Suprapubic skin (tissue), 3 donors: ENCODE data around the gene NAPG.

Experiments used
- POLR2AphosphoS5 ChIP-seq, 3 donors: sonication (generic); formaldehyde crosslinking; IDR thresholded peaks; one replicate each; pipeline ENCODE4 v1.6.1; 2017; ENCODE audit warnings: antibody characterized with exemption in 3 of 3
- TF ChIP-seq, protein P1 (sequence below), 2 donors: fragments of 200-600 bp in 1 of 2; fragments of 450-650 bp in 1 of 2; sonication (generic) in 1 of 2; IDR thresholded peaks; one replicate each; pipeline ENCODE4 v1.5.1; 2016 to 2019; ENCODE audit warnings: antibody characterized with exemption in 2 of 2, mild to moderate bottlenecking in 1 of 2, moderate library complexity in 1 of 2

DNA sequence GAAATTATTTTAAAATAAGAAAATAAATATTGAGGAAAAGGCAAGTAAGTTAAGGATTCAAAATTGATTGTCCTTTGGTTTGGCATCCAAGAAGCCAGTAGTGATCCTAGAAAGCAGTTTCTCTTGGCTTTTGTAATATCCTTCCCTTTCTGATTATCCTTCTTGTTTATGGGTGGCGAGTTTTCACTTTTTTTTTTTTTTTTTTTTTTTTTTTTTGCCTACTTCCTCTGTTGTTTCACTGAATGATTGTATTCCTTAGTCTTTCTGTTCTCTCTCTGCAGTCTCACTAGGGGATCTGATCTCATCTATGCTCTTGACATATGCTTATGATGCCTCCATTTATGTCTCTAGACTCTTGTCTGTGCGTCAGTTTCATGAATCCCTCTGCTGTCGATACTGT lies 4.2 kb downstream of the NAPG start:
- no peak for TF ChIP-seq POLR2AphosphoS5 (IDR thresholded peaks at IDR 0.05)
- TF ChIP-seq, protein P1, sequence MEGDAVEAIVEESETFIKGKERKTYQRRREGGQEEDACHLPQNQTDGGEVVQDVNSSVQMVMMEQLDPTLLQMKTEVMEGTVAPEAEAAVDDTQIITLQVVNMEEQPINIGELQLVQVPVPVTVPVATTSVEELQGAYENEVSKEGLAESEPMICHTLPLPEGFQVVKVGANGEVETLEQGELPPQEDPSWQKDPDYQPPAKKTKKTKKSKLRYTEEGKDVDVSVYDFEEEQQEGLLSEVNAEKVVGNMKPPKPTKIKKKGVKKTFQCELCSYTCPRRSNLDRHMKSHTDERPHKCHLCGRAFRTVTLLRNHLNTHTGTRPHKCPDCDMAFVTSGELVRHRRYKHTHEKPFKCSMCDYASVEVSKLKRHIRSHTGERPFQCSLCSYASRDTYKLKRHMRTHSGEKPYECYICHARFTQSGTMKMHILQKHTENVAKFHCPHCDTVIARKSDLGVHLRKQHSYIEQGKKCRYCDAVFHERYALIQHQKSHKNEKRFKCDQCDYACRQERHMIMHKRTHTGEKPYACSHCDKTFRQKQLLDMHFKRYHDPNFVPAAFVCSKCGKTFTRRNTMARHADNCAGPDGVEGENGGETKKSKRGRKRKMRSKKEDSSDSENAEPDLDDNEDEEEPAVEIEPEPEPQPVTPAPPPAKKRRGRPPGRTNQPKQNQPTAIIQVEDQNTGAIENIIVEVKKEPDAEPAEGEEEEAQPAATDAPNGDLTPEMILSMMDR (IDR thresholded peaks at IDR 0.05): no peak
